Gastroesophageal sphincter (tissue), 3 donors: ENCODE results near the gene FNDC3B.

Source experiments
- CTCF ChIP-seq, 4 experiments: fragments of 200-600 bp in 2 of 4; fragments of 450-650 bp in 2 of 4; sonication (generic) in 1 of 4; IDR thresholded peaks; one replicate each; pipeline ENCODE4 v1.5.1; 2017 to 2019; ENCODE audit warnings: antibody characterized with exemption in 4 of 4, mild to moderate bottlenecking in 2 of 4, moderate library complexity in 2 of 4
- POLR2A ChIP-seq, 2 donors: fragments of 450-650 bp; IDR thresholded peaks; one replicate each; pipeline ENCODE4 v1.6.1; 2017; ENCODE audit warnings: antibody characterized with exemption in 2 of 2, mild to moderate bottlenecking in 2 of 2, moderate library complexity in 1 of 2

- TF ChIP-seq CTCF (IDR thresholded peaks at IDR 0.05) (no peak), POLR2A (IDR thresholded peaks at IDR 0.05) (no peak)
Measured at GRCh38 chr3:172365028-172365567, 325.7 kb downstream of the FNDC3B start.
